ENCODE data around the gene IFNA4. TPM values are rescaled to one million over a fixed set of nuclear protein-coding genes. Genes with fewer than 3 reads are reported as not detected.

IFNA4 gene
- total RNA-seq, 3 donors from 2014 or later, result not detected

- H3K4me1 Mint-ChIP-seq (ENCODE audit: low read depth), result peaks cover 7% of the 10 kb centered on the region
- no peaks in the 10 kb centered on the region for H3K9me3 Mint-ChIP-seq
- ATAC-seq (no peak), DNase-seq (no peak)
- H3K27me3 Mint-ChIP-seq (ENCODE audit: low read depth), result no peaks in the 10 kb centered on the region
- H3K4me3 Mint-ChIP-seq, result no peak overlapping the region
- H3K36me3 Mint-ChIP-seq (ENCODE audit: insufficient read depth), result no peaks in the 10 kb centered on the region
These were observed 50.4 kb downstream of the IFNA4 start for GRCh38 chr9:21137020-21137419.

Other genes with a start within 250 kb of the IFNA4 start
- 1 to 10 TPM; 1.2 to 1.4 (median 1.2) TPM for gene HACD4, start 155.9 kb downstream of the IFNA4 start, total RNA-seq
- gene IFNB1, start 109.6 kb downstream of the IFNA4 start, total RNA-seq, result not detected
- not detected for gene IFNW1, start 45.8 kb downstream of the IFNA4 start, total RNA-seq
- not detected for gene IFNA21, start 20.9 kb downstream of the IFNA4 start, total RNA-seq
- gene IFNA7, start 14.6 kb upstream of the IFNA4 start, total RNA-seq, result not detected
- not detected for gene IFNA10, start 19.6 kb upstream of the IFNA4 start, total RNA-seq
- gene IFNA16, start 29.7 kb upstream of the IFNA4 start, total RNA-seq, result not detected
- gene IFNA17, start 40.6 kb upstream of the IFNA4 start, total RNA-seq, result not detected
- not detected for gene IFNA14, start 52.4 kb upstream of the IFNA4 start, total RNA-seq
- not detected for gene IFNA5, start 117.7 kb upstream of the IFNA4 start, total RNA-seq
- 10 to 100 TPM; 11.8 to 13.5 (median 12.9) TPM for gene KLHL9, start 147.8 kb upstream of the IFNA4 start, total RNA-seq
- not detected for gene IFNA6, start 163.3 kb upstream of the IFNA4 start, total RNA-seq
- not detected for gene IFNA13, start 180.5 kb upstream of the IFNA4 start, total RNA-seq
- gene IFNA2, start 197.8 kb upstream of the IFNA4 start, total RNA-seq, result not detected
- gene IFNA8, start 221.5 kb upstream of the IFNA4 start, total RNA-seq, result not detected

Data from activated T-cell treated with anti-CD3 and anti-CD28 coated beads, Interleukin-2, amount 50 U/mL, for 4 hours (primary cell).